Measurements from ENCODE around the gene SAMD13. TPM values are rescaled to one million over a fixed set of nuclear protein-coding genes. Genes with fewer than 3 reads are reported as not detected.

SAMD13 gene
- total and polyA plus RNA-seq, 2 of the 4 experiments (the other 2 are of a cell fraction) = 0.27 to 0.36 TPM

GRCh38 chr1:84366786-84367185, 65.3 kb downstream of the SAMD13 start:
- H3K27me3 ChIP-seq (ENCODE audit: control insufficient read depth, insufficient read depth, low read length) = no peaks in the 10 kb centered on the region
- peak overlapping the region; percentile 89 for H4K91ac ChIP-seq (ENCODE audit: insufficient read depth, low read depth, low read length)
- H3K56ac ChIP-seq (ENCODE audit: extremely low read depth, insufficient read depth, low read length) = no peak overlapping the region
- ATAC-seq (ENCODE audit: low read depth) = no peak
- H3K27ac ChIP-seq (ENCODE audit: insufficient read depth, low read length) = peak overlapping the region; percentile 12; the same call in 1 of the 2 replicates
- peak overlapping the region; percentile 10 to 89 for H4K8ac ChIP-seq (ENCODE audit: low read depth in 2 of 2, low read length in 2 of 2)
- peaks cover 14% of the 10 kb centered on the region for H3K4me1 ChIP-seq (ENCODE audit: control insufficient read depth, insufficient read depth, low read length)
- no peaks in the 10 kb centered on the region for H3K79me1 ChIP-seq (ENCODE audit: low read depth in 1 of 2, low read length in 2 of 2)
- DNase-seq = peak; percentile 64
- no TSS peak for BruUV-seq (replicated peaks)
- intact Hi-C loops (cut with micrococcal nuclease) = no loop called here
- peak overlapping the region; percentile 77 for H3K18ac ChIP-seq (ENCODE audit: low read depth, low read length)
- TF ChIP-seq SMC3 (IDR thresholded peaks at IDR 0.05; ENCODE audit: low read depth, low read length) (no peak), MAFK (IDR thresholded peaks at IDR 0.05; ENCODE audit: low read depth, low read length) (no peak), FOS (IDR thresholded peaks at IDR 0.05; ENCODE audit: low read depth, low read length) (no peak), CTCF (conservative IDR thresholded peaks at IDR 0.05; ENCODE audit: low read depth, low read length) (no peak), RFX5 (IDR thresholded peaks at IDR 0.05; ENCODE audit: low read depth, low read length) (no peak), CHD1 (IDR thresholded peaks at IDR 0.05; ENCODE audit: low read depth, low read length) (no peak), RCOR1 (IDR thresholded peaks at IDR 0.05; ENCODE audit: insufficient replicate concordance, low read length) (no peak), NFE2L2 (IDR thresholded peaks at IDR 0.05; ENCODE audit: low read depth, low read length) (no peak), MXI1 (IDR thresholded peaks at IDR 0.05; ENCODE audit: borderline replicate concordance, low read depth, low read length) (no peak), CEBPB (IDR thresholded peaks at IDR 0.05; ENCODE audit: low read depth, low read length) (no peak), BHLHE40 (IDR thresholded peaks at IDR 0.05; ENCODE audit: low read depth, low read length) (no peak), POLR2A (IDR thresholded peaks at IDR 0.05; ENCODE audit: low read depth, low read length) (no peak), MAZ (IDR thresholded peaks at IDR 0.05; ENCODE audit: borderline replicate concordance, low read depth, low read length) (no peak), RAD21 (IDR thresholded peaks at IDR 0.05; ENCODE audit: low read length) (no peak)
- TF ChIP-seq, protein P1, sequence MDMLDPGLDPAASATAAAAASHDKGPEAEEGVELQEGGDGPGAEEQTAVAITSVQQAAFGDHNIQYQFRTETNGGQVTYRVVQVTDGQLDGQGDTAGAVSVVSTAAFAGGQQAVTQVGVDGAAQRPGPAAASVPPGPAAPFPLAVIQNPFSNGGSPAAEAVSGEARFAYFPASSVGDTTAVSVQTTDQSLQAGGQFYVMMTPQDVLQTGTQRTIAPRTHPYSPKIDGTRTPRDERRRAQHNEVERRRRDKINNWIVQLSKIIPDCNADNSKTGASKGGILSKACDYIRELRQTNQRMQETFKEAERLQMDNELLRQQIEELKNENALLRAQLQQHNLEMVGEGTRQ (IDR thresholded peaks at IDR 0.05; ENCODE audit: low read depth, low read length) = no peak
- H3K23ac ChIP-seq (ENCODE audit: low read depth, low read length) = no peak overlapping the region
- H3K9me3 ChIP-seq (ENCODE audit: control insufficient read depth, insufficient read depth, low read length) = 0 out of 2 replicates have a peak, but pooled peaks cover 3% of the 10 kb centered on the region
- H2AFZ ChIP-seq (replicated peaks; ENCODE audit: low read length, poor library complexity) = no peak overlapping the region
- no peak overlapping the region for H3K4me3 ChIP-seq (ENCODE audit: insufficient read depth, low read depth, low read length)
- H2BK20ac ChIP-seq (ENCODE audit: low read depth, low read length) = peak overlapping the region; percentile 99
- in situ Hi-C loops (cut with MboI; ENCODE audit: low sequenced_read_pairs) = no loop called here
- H2BK15ac ChIP-seq (ENCODE audit: low read depth, low read length) = peak overlapping the region; percentile 97
- H2AK5ac ChIP-seq (ENCODE audit: low read depth, low read length) = peak overlapping the region; percentile 99
- H2BK120ac ChIP-seq (ENCODE audit: low read depth, low read length) = peak overlapping the region; percentile 99
- no peaks in the 10 kb centered on the region for H3K36me3 ChIP-seq (ENCODE audit: control insufficient read depth, insufficient read depth, low read length)
- H4K5ac ChIP-seq (ENCODE audit: low read depth, low read length) = peak overlapping the region; percentile 63; the same call in 1 of the 2 replicates
- no CpG with 5 or more reads among the region's 2 CpGs for WGBS, 2 experiments (ENCODE audit: extremely low coverage in 2 of 2, insufficient read length in 1 of 2)
- H3K9me1 ChIP-seq (ENCODE audit: insufficient read depth, low read length) = peaks cover 8% of the 10 kb centered on the region; the same call in 1 of the 2 replicates
- POLR2A ChIA-PET (ENCODE audit: unreplicated experiment) = no interaction called here
- H3K9ac ChIP-seq (ENCODE audit: low read depth, low read length) = no peak overlapping the region
- H4K20me1 ChIP-seq (ENCODE audit: insufficient read depth, low read length) = no peaks in the 10 kb centered on the region
- dilution Hi-C loops (cut with HindIII; ENCODE audit: low sequenced_read_pairs, unreplicated experiment) = no loop called here
- H3K4me2 ChIP-seq (ENCODE audit: low read depth, low read length) = no peak overlapping the region
- no peak overlapping the region for H2AK9ac ChIP-seq (replicated peaks; ENCODE audit: low read depth, low read length, poor library complexity)
- peak overlapping the region; percentile 99 for H3K4ac ChIP-seq (ENCODE audit: low read depth, low read length)
- peak overlapping the region; percentile 96 for H3K14ac ChIP-seq (replicated peaks; ENCODE audit: low read depth, low read length)
- CTCF ChIA-PET = interaction anchor here (0.7 kb wide), 1 partner anchor 14 kb away, joined by 3 read pairs; no protein-coding TSS in a partner anchor
- H2BK5ac ChIP-seq (ENCODE audit: low read depth, low read length, poor library complexity, severe bottlenecking) = peak overlapping the region; percentile 95
